Left lung (tissue), 10 donors: ENCODE results near the gene SCTR. TPM values are rescaled to one million over a fixed set of nuclear protein-coding genes. Genes with fewer than 3 reads are reported as not detected.

Experiments
- ATAC-seq: fragments of 200-7000 bp; cut with Tn5 transposase; one replicate; pipeline ENCODE4 v1.9.1; 2020; ENCODE audit warnings: moderate library complexity
- DNase-seq, 4 donors: peaks; one replicate each; pipeline ENCODE4 v3.0.0-alpha.2; 2013 to 2020
- H3K27ac ChIP-seq, 2 donors: fragments of 200-600 bp; sonication (generic) in 1 of 2; one replicate each; pipeline versions ENCODE4 v1.5.0 to v1.8.0; 2020 to 2021
- H3K27me3 ChIP-seq, 2 donors: fragments of 200-600 bp; sonication (generic) in 1 of 2; one replicate each; pipeline versions ENCODE4 v1.5.0 to v1.8.0; 2020 to 2021
- H3K36me3 ChIP-seq, 2 donors: fragments of 200-600 bp; sonication (generic) in 1 of 2; one replicate each; pipeline versions ENCODE4 v1.5.0 to v1.8.0; 2020 to 2021
- H3K4me1 ChIP-seq, 2 donors: fragments of 200-600 bp; one replicate each; pipeline ENCODE4 v1.8.0; 2021
- H3K4me3 ChIP-seq, 2 donors: fragments of 200-600 bp; sonication (generic) in 1 of 2; one replicate each; pipeline versions ENCODE4 v1.5.0 to v1.8.0; 2020 to 2021; ENCODE audit warnings: mild to moderate bottlenecking in 1 of 2
- H3K9me3 ChIP-seq, 2 donors: fragments of 200-600 bp; sonication (generic) in 1 of 2; one replicate each; pipeline versions ENCODE4 v1.5.0 to v1.8.0; 2020 to 2021
- intact Hi-C, 2 donors: fragments of 100-400 bp; cut with DNase I; formaldehyde crosslinking; loops; one replicate each; pipeline versions ENCODE4 v1.11.2 to v1.14.2; 2022
- polyA plus RNA-seq, 6 donors: library from polyadenylated mRNA; unstranded; fragments of 120-200 nt; gene quantifications; one replicate each; pipeline ENCODE4 v1.2.1, GENCODE V29; 2013; ENCODE audit not compliant: insufficient read length in 6 of 6
- total RNA-seq, 2 donors: library from RNA; stranded (reverse); fragmentation: NEBNext Ultra II Directional; extraction: Animal tissue kit (Norgen Biotek cat#: 25700); gene quantifications; one replicate each; pipeline ENCODE4 v1.2.1, GENCODE V29; 2021
- TF ChIP-seq, protein P1 (sequence below), 2 donors: fragments of 200-600 bp; sonication (generic) in 1 of 2; IDR thresholded peaks; one replicate each; pipeline versions ENCODE4 v1.5.0 to v1.8.0; 2021; ENCODE audit warnings: antibody characterized with exemption in 2 of 2
- donor health status: DM: no; HTN: yes; CAD: no.
- donor health status: DM: no; HTN: no; CAD: no.

SCTR gene
- total and polyA plus RNA-seq, 8 donors = 2.2 to 13.7 (median 8.0) TPM

DNA sequence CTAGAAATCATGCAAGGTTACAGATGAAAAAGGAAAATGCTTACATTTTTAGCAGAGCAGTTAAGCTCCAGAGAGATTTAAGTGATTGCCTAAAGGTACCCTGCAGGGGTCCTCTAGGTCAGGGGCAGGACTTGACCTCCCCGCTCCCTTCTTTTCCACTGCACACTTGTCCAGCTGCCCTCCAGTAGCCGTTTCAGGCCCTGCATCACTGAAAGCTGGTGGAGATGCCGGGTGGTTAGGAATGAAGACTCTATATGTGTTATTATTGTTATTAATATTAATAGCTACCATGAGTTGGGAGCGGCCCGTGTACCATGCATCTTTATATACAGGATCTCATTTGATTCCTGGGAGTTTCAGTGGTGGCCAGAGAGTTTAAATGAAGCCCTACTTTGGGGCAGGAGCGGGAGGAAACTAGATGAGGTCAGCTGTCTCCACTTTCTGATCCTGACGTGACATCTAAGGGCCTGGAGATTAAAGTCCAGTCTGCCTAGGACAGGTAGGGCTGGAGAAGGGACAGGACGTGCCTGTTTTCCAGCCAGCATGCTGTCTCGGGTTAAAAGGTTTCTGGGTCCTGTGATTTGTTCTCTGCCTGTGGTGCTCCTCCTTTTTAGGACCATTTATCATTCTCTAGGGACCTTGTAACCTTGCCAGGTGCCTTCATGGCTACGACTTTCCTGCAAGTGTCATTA, 90.5 kb downstream of the SCTR start:
- ATAC-seq (no peak), DNase-seq (no peak)
- Histone ChIP-seq H3K27ac (peak overlapping the region; percentile 34 to 62), H3K36me3 (no peaks in the 10 kb centered on the region), H3K9me3 (no peaks in the 10 kb centered on the region), H3K4me3 (no peak overlapping the region), H3K27me3 (peaks cover 0 to 39% of the 10 kb centered on the region in 2 donors), H3K4me1 (peaks cover 28 to 66% of the 10 kb centered on the region in 2 donors)
- TF ChIP-seq, protein P1, sequence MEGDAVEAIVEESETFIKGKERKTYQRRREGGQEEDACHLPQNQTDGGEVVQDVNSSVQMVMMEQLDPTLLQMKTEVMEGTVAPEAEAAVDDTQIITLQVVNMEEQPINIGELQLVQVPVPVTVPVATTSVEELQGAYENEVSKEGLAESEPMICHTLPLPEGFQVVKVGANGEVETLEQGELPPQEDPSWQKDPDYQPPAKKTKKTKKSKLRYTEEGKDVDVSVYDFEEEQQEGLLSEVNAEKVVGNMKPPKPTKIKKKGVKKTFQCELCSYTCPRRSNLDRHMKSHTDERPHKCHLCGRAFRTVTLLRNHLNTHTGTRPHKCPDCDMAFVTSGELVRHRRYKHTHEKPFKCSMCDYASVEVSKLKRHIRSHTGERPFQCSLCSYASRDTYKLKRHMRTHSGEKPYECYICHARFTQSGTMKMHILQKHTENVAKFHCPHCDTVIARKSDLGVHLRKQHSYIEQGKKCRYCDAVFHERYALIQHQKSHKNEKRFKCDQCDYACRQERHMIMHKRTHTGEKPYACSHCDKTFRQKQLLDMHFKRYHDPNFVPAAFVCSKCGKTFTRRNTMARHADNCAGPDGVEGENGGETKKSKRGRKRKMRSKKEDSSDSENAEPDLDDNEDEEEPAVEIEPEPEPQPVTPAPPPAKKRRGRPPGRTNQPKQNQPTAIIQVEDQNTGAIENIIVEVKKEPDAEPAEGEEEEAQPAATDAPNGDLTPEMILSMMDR (IDR thresholded peaks at IDR 0.05) = no peak
- intact Hi-C loops = no loop called here

DNA sequence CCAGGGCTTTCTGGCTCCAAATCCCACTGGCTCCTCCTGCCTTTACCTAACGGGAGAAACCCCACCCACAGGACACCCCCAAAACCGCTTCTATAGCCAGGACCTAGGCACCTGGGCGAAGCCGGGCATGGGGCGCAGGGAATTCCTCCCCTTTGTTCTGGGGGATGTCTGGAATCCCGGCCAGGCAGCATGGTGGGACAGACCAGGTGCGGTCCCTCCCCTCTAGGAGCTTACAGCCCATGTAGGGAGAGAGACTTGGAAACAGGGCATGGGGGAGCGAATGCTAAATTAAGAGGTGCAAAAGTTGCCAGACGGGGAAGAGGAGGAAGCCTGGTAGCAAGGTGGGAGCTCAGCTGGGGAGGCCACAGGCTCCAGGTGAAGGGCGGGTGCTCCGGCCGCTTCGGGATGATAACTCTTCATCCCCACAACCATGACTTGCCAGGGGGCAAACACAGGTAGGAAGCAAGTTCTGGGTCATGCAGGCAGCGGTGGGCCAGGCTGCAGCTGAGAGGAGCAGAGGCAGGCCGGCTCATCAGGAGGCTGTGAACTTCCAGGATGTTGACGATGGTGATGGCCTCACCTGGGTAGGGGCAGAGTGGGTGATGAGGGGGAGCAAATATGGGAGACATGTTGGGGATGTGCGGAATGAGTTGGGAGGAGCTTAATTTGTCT, 91.3 kb downstream of the SCTR start:
- Histone ChIP-seq H3K27ac (peak overlapping the region; percentile 73 to 77), H3K4me1 (peaks cover 29 to 74% of the 10 kb centered on the region in 2 donors), H3K36me3 (no peaks in the 10 kb centered on the region), H3K27me3 (peaks cover 0 to 39% of the 10 kb centered on the region in 2 donors), H3K9me3 (no peaks in the 10 kb centered on the region), H3K4me3 (peak overlapping the region; percentile 57 to 61)
- DNase-seq = no peak
- TF ChIP-seq, protein P1 (IDR thresholded peaks at IDR 0.05) = no peak
- intact Hi-C loops = no loop called here
- no peak for ATAC-seq

DNA sequence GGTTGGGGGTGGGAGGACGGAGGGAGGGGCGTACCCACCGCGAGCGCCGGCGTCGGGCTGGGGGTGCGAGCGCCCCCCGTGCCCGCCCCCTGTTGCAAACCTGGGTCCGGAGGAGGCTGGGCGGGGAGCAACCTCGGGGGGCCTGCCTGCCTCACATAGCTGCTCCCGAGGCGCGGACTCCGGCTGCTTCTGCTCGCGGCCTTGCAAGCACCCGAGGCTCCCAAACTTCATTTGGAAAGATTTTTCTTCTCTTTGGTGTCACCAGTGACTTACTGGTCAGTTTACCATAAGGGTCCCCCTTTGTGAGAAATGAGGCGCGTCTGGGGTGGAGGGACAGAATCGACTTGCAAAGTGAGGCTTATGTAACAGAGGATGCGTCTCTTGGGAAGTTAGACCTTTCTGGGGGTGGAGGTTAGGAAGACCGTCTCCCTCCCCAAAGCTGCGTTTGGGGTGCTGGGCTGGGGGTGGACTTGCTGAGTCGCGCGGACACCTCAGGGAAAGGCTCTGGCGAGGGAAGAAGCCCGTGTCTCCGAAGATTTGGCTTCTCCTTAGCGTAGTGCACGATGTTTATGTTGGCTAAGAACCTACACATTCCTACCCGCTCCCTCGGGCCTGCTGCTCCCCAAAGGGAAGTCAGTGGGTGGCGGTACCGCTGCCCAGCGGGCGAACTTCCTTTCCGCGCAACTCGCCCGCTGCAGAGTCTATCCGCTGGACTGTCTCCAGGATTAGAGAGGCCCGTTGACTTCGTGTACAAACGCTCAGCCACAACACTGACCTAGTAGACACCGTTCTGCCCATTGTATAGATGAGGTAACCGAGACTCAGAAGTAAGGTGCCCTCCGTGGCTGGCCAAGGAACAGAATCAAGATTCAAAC, 92.1 kb downstream of the SCTR start:
- intact Hi-C loops = no loop called here

DNA sequence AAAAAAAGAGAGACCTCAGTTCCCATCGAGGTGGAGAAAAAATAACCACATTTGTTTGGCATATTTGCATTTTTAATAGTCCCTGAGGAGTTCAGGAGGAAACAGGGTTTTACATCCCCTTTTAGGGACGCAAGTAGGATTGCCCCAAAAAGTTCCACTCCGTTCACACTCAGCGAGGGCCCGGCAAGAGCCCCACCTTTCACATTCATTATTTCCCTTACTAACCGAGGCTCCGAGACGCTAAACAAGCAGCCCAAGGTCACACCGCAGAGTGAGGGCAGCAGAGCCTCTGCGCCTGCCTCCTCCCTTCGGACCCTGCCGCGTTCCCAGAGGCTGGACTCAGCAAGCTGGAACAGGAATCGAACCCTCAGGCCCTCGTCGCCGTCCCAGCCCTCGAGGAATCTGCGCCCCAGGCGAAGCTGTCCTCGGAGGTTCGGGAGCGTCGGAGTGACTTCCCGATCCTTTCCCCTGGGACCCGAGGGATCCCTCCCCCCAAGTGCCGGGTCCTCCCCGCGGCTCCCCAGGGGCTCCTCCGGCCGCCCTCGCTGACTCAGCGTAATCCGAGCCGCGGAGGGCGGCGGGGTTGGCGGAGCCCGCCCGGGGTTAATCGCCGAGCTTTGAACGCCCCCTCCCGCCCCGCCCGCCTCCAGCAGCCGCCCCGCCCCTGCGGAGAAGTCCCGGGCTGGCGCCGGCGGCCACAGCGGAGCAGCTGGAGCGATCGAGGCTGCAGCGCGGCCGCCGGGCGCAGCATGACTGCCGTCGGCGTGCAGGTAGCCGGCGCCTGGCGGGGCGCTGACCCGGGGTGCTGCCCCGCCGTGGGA, 92.9 kb downstream of the SCTR start, which contains the start of gene TMEM37:
TMEM37 (plus strand) TSS at position 700 of the 821 bp plus-strand sequence; CDS start at position 750, 50 bp downstream.
- Histone ChIP-seq H3K27me3 (peaks cover 0 to 50% of the 10 kb centered on the region in 2 donors), H3K36me3 (no peaks in the 10 kb centered on the region), H3K4me1 (peaks cover 41 to 90% of the 10 kb centered on the region in 2 donors), H3K27ac (peak within 1 kb of the TSS; percentile 73 to 77), H3K9me3 (no peaks in the 10 kb centered on the region), H3K4me3 (peak within 1 kb of the TSS; percentile 57 to 61)
- ATAC-seq = peak; percentile 74
- TF ChIP-seq, protein P1 (IDR thresholded peaks at IDR 0.05) = no peak
- intact Hi-C loops = no loop called here
- peak; percentile 76 to 89 (median 84) for DNase-seq

More for the DNA sequence above, 92.1 kb downstream of the SCTR start:
- H3K36me3 ChIP-seq = no peaks in the 10 kb centered on the region
- TF ChIP-seq, protein P1 (IDR thresholded peaks at IDR 0.05) = no peak
- peak overlapping the region; percentile 57 to 61 for H3K4me3 ChIP-seq
- H3K4me1 ChIP-seq = peaks cover 32 to 82% of the 10 kb centered on the region in 2 donors
- peaks cover 0 to 41% of the 10 kb centered on the region in 2 donors for H3K27me3 ChIP-seq
- DNase-seq = peak in 3 of 4 donors; percentile 27 to 84 (median 70)
- peak overlapping the region; percentile 73 to 77 for H3K27ac ChIP-seq
- H3K9me3 ChIP-seq = no peaks in the 10 kb centered on the region
- ATAC-seq = peak; percentile 37
